Mesenteric fat pad (tissue), 1 donor: ENCODE measurements around the gene GPRIN1. TPM values are rescaled to one million over a fixed set of nuclear protein-coding genes. Genes with fewer than 3 reads are reported as not detected.
"Not testable (repeated sequence)": the region's sequence is repeated elsewhere in the genome, so short reads cannot be mapped to it uniquely, and the experiment has no call there.

Experiments used
- DNase-seq: peaks from one replicate; pipeline ENCODE4 v3.0.0-alpha.2; 2020; ENCODE audit warnings: low spot score
- total RNA-seq: library from RNA; stranded (reverse); fragmentation: NEBNext Ultra II Directional; extraction: Animal tissue kit (Norgen Biotek cat#: 25700); gene quantifications from one replicate; pipeline ENCODE4 v1.2.1, GENCODE V29; 2021
- donor health status: DM: yes; HTN: yes; CAD: no.

Gene GPRIN1
- total RNA-seq, 1 donor from 2014 or later, result 1.3 TPM

DNA sequence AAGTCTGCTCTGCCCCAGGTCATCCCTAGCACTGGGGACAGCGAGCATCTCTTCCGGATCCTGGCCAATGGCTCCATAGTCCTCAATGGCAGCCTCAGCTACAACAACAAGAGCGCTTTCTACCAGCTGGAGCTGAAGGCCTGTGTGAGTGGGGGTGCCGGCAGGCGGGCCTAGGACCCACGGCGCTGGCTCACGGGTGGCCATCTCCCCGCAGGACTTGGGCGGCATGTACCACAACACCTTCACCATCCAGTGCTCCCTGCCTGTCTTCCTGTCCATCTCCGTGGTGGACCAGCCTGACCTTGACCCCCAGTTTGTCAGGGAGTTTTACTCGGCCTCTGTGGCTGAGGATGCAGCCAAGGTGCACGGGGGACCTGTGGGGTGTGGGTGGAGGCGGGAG lies 34.9 kb downstream of the GPRIN1 start:
- DNase-seq, result no peak

DNA sequence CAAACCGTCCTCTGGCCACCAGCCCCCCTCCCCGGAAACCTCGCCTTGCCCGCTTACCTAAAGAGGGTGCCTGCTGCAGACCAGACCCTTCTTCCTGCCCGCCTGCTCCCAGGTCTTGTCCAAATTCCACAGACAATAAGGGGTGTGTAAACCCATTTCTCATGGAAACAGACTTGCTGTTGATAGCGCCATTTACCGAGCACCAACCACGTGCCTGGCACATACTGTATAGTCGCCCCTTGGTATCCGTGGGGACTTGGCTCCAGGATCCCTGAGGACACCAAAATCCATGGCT lies 35.7 kb downstream of the GPRIN1 start:
- DNase-seq, result no peak

DNA sequence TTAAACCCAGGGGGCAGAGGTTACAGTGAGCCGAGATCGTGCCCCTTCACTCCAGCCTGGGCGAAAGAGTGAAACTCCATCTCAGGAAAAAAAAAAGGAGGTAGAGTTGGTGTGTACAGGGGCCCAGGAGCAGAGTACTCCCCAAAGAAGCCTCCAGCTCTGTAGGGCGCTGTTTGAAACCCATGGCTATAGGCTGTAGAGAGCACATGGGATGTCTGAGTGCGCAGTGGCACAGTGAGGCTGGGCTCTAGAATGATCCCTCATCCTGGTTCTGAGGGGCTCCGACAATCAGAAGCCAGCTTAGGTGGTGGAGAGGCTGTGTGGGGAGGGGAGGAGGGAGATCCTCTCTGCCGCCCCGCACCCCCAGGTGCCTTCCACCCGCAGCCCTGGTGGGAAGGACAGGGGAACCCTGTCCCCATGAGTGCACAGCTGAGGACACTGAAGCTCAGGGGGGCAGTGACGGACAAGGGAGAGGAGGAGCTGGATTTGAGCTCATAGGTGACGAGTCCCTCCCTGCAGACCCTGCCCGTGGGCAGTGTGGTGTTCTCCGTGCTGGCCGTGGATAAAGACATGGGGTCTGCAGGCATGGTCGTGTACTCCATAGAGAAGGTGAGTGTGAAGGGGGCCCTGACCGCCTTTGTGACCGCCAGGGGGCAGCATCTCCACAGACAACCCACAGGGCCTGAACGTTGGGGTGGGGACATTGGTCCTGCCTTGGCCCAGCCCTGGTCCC lies 36.2 kb downstream of the GPRIN1 start:
- DNase-seq, result no peak

DNA sequence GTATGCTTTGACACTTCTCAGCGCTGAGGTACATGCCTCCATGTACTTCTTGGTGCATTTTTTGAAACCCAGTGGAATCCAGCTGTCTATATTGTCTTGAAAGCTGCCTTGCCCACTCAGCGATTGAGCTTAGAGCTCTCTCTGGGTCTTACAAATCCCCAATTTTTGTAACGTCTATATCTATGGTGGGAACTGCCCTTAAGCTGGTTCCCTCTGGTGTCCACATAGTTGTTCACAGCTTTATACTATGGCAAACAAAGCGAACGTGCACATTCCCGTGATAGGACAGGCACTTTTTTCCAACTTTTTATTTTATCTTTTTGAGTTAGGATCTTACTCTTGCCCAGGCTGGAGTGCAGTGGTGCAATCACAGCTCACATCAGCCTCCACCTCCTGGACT lies 39.9 kb downstream of the GPRIN1 start:
- DNase-seq, result no peak

DNA sequence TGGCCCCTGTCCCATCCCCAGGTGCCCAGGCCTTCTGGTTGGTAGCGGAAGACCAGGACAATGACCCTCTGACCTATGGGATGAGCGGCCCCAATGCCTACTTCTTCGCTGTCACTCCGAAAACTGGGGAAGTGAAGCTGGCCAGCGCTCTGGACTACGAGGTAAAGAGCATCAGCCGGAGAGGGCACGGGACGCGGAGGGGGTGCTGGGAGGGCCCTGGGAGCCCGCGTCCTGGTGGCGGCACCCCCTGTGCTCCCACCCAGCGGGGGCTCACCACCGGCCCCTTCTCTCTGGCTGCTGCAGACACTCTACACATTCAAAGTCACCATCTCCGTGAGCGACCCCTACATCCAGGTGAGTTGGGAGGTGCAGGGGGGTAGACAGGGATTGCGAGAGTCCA lies 41.3 kb downstream of the GPRIN1 start:
- DNase-seq, result no peak

DNA sequence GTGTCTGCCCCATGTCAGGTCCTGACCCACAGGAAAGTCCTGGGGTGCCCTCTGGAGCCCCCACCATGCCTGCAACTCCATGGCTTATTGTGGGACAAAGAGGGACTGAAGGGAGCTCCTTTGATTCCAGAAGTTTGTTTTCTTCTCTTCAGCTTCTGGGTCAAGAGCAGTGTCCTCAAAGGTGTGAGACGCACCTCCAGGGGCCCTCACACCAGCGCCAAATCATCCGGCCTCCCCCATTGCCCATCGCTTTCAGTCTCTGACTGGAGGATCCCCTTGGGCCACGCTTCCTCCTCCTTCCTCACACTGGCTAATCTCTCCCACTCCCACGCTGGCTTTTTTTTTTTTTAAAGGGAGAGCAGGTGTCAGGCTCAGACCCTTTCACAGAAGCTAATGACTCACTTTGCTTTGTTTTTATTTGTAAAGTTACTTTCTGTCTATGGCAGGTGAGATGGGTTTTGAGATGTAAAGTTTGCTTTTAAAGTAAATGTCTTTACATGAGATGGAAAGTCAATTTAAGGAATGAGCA lies 44.1 kb downstream of the GPRIN1 start:
- no peak for DNase-seq

DNA sequence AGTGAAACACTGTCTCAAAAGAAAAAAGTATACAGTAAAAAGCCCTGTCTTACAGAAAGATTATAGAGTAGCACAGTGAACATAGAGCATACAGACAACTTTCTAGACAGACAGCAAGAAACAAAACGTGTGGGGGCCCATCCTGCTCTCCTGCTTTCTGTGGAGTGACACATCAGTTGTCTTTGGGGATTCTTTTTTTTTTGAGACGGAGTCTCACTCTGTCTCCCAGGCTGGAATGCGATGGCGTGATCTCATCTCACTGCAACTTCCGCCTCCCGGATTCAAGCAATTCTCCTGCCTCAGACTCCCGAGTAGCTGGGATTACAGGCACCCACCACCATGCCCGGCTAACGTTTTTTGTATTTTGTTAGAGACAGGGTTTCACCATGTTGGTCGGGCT lies 46.0 kb downstream of the GPRIN1 start:
- no peak for DNase-seq

DNA sequence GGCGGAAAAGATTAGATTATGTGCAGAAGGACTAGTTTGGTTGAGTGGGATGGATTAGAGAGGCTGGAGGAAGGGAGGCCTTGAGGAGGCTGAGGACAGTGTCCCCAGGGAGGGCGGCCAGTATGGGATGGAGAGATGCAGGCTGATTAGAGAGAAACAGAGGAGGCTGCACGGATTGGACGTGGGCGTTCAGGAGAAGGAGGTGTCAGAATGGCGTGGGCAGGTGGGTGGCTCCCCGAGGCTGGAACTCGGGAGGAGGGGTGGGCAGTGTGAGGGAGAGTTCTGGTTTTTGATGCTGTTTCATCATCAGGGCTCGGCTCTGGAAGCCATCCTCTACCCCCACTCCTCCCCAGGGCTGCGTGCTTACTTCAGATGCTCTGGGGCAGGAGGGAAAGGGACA lies 47.8 kb downstream of the GPRIN1 start:
- no peak for DNase-seq

DNA sequence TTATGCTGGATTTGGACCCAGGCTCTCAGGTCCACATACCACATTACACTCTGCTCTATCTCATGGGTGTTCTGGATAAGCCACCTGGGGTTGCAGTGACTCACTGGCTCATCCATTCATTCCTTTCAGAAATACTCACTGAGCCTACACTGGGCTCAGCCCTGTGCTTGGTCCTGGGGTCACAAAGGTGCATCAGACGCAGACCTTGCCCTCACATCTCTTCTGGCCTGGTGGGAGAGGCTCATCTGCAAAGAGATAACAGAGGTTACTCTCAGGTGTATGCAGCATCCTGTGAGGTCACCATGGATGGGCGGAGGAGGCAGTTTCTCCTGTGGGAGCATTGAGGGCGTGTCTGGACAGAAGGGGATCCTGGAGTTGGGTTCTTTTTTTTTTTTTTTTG lies 48.7 kb downstream of the GPRIN1 start:
- no peak for DNase-seq

DNA sequence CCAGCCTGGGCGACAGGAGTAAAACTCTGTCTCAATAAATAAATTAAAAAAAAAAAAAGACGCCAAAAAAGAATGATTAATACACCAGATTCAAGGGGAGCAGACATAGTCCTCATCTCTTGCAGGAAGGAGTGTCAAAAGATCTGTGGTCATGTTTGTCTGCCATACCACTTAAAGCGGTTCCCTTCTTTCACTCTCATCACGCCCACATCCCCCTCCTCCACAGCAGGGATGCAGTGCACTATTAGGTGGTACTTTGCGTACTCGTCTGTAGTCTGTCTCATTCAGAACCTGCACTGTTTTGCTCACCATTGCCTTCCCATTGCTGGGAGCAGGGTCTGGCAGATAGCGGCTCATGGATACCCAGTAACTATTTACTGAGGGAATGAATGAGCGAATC lies 49.6 kb downstream of the GPRIN1 start:
- no peak for DNase-seq

DNA sequence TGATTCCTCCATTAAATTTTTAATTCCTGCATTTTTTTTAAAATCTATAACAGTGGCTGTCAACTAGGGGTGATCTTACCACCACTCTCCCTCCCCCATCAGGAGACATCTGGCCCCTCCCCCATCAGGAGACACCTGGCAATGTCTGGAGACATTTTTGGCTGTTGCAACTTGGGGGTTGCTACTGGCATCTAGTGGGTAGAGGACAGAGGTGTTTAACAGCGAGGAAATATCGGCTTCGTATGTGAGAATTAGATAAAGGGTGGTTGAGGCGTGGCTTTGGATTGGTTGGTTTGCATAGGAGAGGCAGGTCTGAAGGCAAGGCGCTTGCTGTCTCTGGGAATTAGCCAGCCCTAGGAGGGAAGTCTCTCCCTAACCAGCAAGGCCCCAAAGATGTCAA lies 50.3 kb downstream of the GPRIN1 start:
- no peak for DNase-seq

DNA sequence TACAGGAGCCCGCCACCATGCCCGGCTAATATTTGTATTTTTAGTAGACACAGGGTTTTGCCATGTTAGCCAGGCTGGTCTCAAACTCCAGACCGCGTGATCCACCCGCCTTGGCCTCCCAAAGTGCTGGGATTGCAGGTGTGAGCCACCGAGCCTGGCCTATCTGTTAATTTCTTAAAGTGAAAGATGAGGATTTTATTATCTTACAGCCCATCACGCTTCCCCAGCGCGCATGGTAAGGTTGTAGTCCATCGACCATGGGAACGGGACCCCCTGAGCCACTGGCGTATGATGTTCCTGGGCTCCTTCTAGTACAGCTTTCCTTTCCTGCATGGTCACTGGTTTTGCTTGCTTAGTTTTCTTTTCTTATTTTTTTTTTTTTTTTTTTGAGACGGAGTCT lies 52.1 kb downstream of the GPRIN1 start:
- no peak for DNase-seq

DNA sequence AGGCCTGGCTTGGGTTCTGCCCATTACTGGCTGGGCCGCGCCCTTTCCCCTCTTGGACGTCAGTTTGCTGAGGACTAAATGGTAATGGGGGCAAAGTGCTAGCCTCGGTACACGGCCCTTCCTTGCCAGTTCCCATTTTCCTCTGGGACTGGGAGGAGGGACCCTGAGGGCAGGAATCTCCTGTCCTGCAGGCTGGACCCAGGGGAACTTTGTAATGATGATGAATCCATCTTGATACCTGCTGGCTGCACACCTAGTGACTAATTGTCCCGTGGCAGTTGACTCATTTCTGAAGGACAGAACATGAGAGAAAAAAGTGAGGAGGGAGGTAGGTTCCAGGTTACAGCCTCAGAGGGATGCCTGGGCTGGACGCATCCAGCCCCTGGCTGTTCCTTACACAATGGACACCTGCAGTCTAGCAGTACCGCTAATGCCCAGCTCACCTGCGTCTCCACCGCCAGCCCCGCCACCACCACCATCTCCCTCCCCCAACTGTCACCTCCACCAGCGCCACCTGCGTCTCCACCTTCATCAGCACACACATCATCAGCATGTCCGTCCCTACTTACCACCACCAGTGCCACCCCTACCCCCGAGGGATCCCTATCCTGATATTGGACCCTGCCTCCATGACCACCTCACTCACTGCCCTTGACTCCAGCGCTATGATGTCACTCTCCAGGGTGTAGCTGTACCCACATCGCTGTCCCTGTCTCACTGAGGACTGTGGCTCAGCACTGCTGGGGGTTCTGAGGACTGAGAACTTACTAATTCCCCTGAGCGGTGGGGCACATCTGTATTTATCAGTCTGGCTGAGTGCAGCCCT lies 56.5 kb downstream of the GPRIN1 start:
- no peak for DNase-seq

DNA sequence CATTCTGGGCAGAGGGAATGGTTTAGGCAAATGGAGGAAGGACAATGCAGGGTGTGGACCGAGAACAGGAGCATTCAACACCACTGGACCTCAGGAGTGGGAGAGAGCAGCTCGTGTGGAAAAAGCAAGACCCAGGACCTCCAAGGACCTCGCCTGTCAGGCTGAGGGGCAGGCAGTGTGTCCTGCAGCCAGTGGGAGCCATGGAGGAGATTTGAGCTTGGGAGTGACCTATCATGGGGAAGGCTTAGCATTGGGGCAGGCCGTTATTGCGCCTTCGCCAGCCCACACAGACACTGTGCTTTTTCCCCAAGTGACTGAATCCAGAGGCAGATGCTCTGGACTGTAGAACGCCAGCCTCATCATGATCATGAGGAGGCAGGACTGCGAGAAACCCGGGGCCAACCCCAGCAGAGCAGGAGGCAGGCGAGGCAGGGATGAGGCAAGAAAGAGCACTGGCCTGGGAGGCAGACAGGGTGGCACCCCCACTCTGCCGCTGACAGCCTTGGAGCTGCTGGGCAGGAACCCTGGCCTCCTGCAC lies 57.6 kb downstream of the GPRIN1 start:
- DNase-seq, result no peak

DNA sequence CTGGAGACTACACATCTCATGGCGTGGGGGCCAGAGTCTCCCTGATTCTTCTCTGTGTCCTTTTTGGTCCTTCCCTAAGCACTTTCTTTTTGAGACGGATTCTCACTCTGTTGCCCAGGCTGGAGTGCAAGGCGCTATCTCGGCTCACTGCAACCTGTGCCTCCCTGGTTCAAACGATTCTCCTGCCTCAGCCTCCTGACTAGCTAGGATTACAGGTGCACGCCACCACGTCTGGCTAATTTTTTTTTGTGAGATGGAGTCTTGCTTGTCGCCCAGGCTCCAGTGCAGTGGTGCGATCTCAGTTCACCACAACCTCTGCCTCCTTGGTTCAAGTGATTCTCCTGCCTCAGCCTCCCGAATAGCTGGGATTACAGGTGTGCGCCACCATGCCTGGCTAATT lies 59.0 kb downstream of the GPRIN1 start:
- not testable (repeated sequence) for DNase-seq

DNA sequence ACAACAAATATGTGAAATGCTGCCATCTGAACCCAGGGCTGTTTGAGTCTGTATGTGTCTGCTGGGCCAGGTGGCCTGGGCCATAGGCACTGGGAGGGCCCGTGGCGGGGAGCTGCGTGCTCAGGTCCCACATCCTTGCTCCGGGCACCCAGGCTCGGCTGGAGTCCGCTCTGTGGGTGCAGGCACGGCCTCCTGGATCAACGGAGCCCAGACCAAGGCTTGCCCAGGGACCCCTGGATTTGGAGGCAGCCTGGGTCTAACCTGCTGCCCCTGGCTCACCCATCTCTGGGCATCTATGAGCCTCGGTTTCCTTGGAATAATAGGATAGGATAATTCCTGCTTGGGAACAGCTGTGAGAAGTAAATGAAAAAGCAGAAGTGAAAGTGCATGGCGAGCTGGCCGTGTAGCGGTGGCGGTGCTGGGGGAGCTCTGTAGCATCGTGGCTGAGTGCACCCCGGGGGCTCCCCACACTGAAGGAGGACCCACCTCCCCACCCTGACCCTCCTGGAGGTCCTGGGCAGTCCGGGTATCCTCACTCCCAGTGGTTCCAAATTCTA lies 59.6 kb downstream of the GPRIN1 start:
- DNase-seq, result no peak

DNA sequence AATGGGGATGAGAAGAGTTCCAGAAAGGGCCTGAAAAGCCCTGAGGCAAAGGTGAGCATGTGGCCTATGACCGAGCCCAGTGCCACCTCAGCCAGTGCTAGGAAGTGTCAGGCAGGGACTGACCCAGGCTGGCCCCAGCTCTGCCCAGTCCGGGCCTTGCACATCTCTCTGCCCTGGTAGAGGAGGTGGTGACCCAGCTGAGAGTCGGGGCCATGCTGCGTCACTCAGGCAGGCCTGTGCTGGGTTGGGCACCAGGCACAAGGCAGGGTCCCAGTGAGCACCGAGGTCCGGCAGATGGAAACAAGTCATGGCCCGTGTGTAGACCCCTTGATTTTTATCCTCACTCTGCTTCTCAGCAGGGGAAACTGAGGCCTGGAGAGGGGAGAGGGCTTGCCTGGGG lies 60.1 kb downstream of the GPRIN1 start:
- DNase-seq, result no peak

DNA sequence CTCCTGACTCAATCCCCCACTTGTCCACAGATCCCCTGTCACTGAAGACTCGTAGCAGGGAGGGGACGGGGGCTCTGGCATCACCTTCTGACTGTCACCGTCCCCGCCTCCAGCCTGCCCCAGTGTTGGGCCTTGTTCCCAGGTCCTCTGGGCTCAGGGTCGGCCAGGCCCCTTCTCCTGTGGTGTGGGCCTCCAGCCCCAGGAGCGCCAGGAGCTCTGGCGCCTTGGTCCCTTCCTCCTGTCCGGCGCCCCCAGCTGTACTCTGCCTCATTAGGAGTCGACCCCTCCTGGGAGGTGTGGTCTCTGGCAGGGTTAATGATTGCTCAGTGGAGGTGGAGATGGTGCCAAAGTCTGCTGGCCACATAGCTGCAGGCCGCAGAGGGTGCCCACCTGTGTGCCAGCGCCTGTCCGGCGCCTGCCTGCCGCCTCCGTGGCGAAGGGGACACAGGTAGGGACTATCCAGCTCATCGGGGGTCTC lies 61.0 kb downstream of the GPRIN1 start, which contains the start of gene CDHR2:
Gene CDHR2, plus strand, starts transcription at position 376 of the 478 bp plus-strand sequence. CDS start 16,011 bp downstream, outside the sequence.
- DNase-seq, result no peak

DNA sequence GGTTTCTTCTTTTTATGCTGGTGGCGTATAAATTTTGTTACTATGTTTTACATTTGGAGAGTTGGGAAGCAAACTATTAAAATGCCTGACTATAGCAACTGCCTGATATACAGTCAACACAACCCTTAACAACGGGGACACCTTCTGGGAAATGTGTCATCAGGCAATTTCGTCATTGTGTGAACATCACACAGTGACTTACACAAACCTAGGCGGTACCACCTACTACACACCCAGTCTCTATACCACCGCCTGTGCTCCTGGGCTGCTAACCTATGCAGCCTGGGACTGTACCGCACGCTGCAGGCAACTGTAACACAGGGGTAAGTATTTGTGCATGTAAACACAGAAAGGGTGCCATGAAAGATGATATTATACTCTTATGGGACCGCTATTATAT lies 62.2 kb downstream of the GPRIN1 start:
- no peak for DNase-seq
